K562 (cell line): ENCODE results near the gene CCDC88C. TPM values are rescaled to one million over a fixed set of nuclear protein-coding genes. Genes with fewer than 3 reads are reported as not detected.

ENCODE experiments used
- ATAC-seq: fragments of 200-7000 bp; cut with Tn5 transposase; 3 replicates; pipeline ENCODE4 v1.9.1; 2020; ENCODE audit warnings: moderate library complexity
- BruUV-seq: library from RNA; stranded (reverse); fragments of 400-500 nt; replicated peaks from 2 replicates; lab custom pipeline; 2021; lab: Mats Ljungman, UMichigan
- CTCF ChIA-PET: fragments of 300-600 bp; formaldehyde crosslinking; extraction: SDS; loops from one replicate; lab custom pipeline; 2021; ENCODE audit warnings: low intra/inter-chr PET ratio; lab: Yijun Ruan, JAX
- POLR2A ChIA-PET: fragments of 300-600, 350-650 bp; sonication (Branson Sonifier 250); formaldehyde crosslinking; extraction: SDS; loops from one replicate; lab custom pipeline; 2021; ENCODE audit warnings: antibody characterized with exemption, inconsistent platforms; lab: Yijun Ruan, JAX
- DNase-seq, 4 experiments: peaks; one replicate each; pipeline versions ENCODE4 v3.0.0 to v3.0.0-alpha.2; 2011 to 2018; ENCODE audit warnings: low spot score in 3 of 4, mixed read lengths in 3 of 4; ENCODE audit errors: extremely low read depth in 1 of 4
- FAIRE-seq: peaks from 2 replicates; lab custom pipeline; 2011; peaks lifted over from hg19 to GRCh38; lab: Jason Lieb, UNC
- H2AFZ ChIP-seq: 2 replicates; pipeline ENCODE4 v1.6.0; 2011; ENCODE audit warnings: low read depth, low read length, control low read depth, inconsistent platforms
- H3K27ac ChIP-seq: fragments of 200-600 bp; 3 replicates; pipeline ENCODE4 v1.8.0; 2011; ENCODE audit warnings: low read depth, mild to moderate bottlenecking, control low read depth, inconsistent platforms, low read length, moderate library complexity, mixed read lengths; ENCODE audit errors: extremely low read depth
- H3K27me3 ChIP-seq, 2 experiments: fragments of 300-600 bp in 1 of 2; 2 replicates in 1 of 2; 3 replicates in 1 of 2; pipeline versions ENCODE4 v1.6.0 to v1.8.0; 2011; ENCODE audit warnings: inconsistent platforms in 2 of 2, low read length in 2 of 2, mild to moderate bottlenecking in 1 of 2, mixed read lengths in 1 of 2, moderate library complexity in 1 of 2; ENCODE audit not compliant: control insufficient read depth in 2 of 2, insufficient read depth in 2 of 2
- H3K36me3 ChIP-seq: fragments of 300-600 bp; 3 replicates; pipeline ENCODE4 v1.8.0; 2011; ENCODE audit warnings: mild to moderate bottlenecking, low read length, inconsistent platforms; ENCODE audit not compliant: control insufficient read depth, insufficient read depth
- H3K4me1 ChIP-seq, 2 experiments: fragments of 200-600 bp in 1 of 2; replicated peaks in 1 of 2; 2 replicates in 1 of 2; 3 replicates in 1 of 2; pipeline versions ENCODE4 v1.5.1 to v1.8.0; 2011; ENCODE audit warnings: inconsistent platforms in 2 of 2, low read length in 2 of 2, mild to moderate bottlenecking in 1 of 2, mixed read lengths in 1 of 2, moderate library complexity in 1 of 2; ENCODE audit not compliant: control insufficient read depth in 2 of 2, insufficient read depth in 2 of 2
- H3K4me2 ChIP-seq: 2 replicates; pipeline ENCODE4 v1.6.1; 2011; ENCODE audit warnings: low read length, control low read depth, inconsistent platforms, mixed read lengths; ENCODE audit not compliant: insufficient read depth
- H3K4me3 ChIP-seq: fragments of 200-600 bp; sonication (generic), shearing (Covaris generic); 2 replicates; pipeline ENCODE4 v1.5.1; 2016; ENCODE audit warnings: control low read depth, inconsistent platforms
- H3K79me2 ChIP-seq: fragments of 200-600 bp; 3 replicates; pipeline ENCODE4 v1.8.0; 2011; ENCODE audit warnings: low read length, inconsistent platforms; ENCODE audit not compliant: control insufficient read depth, insufficient read depth
- H3K9ac ChIP-seq, 2 experiments: 2 replicates each; pipeline versions ENCODE4 v1.6.0 to v1.6.1; 2011; ENCODE audit warnings: low read depth in 2 of 2, low read length in 2 of 2, control low read depth in 1 of 2, inconsistent platforms in 1 of 2, mild to moderate bottlenecking in 1 of 2, mixed read lengths in 1 of 2; ENCODE audit not compliant: insufficient read depth in 1 of 2
- H3K9me1 ChIP-seq: one replicate; pipeline ENCODE4 v1.6.0; 2011; ENCODE audit warnings: inconsistent platforms, mild to moderate bottlenecking, low read length, moderate library complexity; ENCODE audit not compliant: control insufficient read depth, insufficient read depth
- H3K9me3 ChIP-seq: replicated peaks from 2 replicates; pipeline ENCODE4 v1.5.1; 2011; ENCODE audit warnings: low read depth, low read length, inconsistent platforms; ENCODE audit not compliant: control insufficient read depth, insufficient read depth
- H4K20me1 ChIP-seq: replicated peaks from 2 replicates; pipeline ENCODE4 v1.6.1; 2011; ENCODE audit warnings: low read length, inconsistent platforms, mixed read lengths; ENCODE audit not compliant: control insufficient read depth, insufficient read depth
- BRCA1 ChIP-seq, 2 experiments: fragments of 450-650 bp in 1 of 2; sonication (generic) in 1 of 2; formaldehyde crosslinking in 1 of 2; IDR thresholded peaks; 2 replicates each; pipeline versions ENCODE4 v1.5.0 to v1.6.1; 2017 to 2020; ENCODE audit warnings: mild to moderate bottlenecking in 1 of 2, missing genetic modification reagents in 1 of 2
- JUN ChIP-seq, 2 experiments: sonication (generic) in 1 of 2; formaldehyde crosslinking in 1 of 2; IDR thresholded peaks; 2 replicates each; pipeline versions ENCODE4 v1.6.1 to v1.8.0; 2012 to 2022; ENCODE audit warnings: borderline replicate concordance in 2 of 2, mild to moderate bottlenecking in 2 of 2, improper control_type of control experiment in 1 of 2, low read depth in 1 of 2, low read length in 1 of 2, missing genetic modification reagents in 1 of 2
- NFYB ChIP-seq: IDR thresholded peaks from 2 replicates; pipeline ENCODE4 v1.6.1; 2011; ENCODE audit warnings: mild to moderate bottlenecking, moderate library complexity; ENCODE audit not compliant: insufficient read length; ENCODE audit errors: extremely low read depth
- RFX5 ChIP-seq: IDR thresholded peaks from 2 replicates; pipeline ENCODE4 v1.6.1; 2011; ENCODE audit warnings: low read depth, mild to moderate bottlenecking, improper control_type of control experiment, low read length
- SRSF9 ChIP-seq: fragments of 200-400 bp; formaldehyde crosslinking; IDR thresholded peaks from 2 replicates; pipeline ENCODE4 v1.6.1; 2017; ENCODE audit warnings: low read depth, low read length, borderline replicate concordance
- ZBTB33 ChIP-seq: sonication (generic); formaldehyde crosslinking; IDR thresholded peaks from 2 replicates; pipeline ENCODE4 v1.8.1; 2023; ENCODE audit warnings: mild to moderate bottlenecking, missing genetic modification reagents
- ZBTB49 ChIP-seq: sonication (generic); formaldehyde crosslinking; IDR thresholded peaks from 2 replicates; pipeline ENCODE4 v1.8.0; 2022; ENCODE audit warnings: missing genetic modification reagents, mild to moderate bottlenecking, borderline replicate concordance
- ZKSCAN1 ChIP-seq: fragments of 150-350 bp; IDR thresholded peaks from 2 replicates; pipeline ENCODE4 v1.6.1; 2016; ENCODE audit warnings: low read depth, low read length
- WGBS: fragments of 100-300 bp; shearing (Covaris generic); methylation state at CpG from one replicate; pipeline ENCODE4 v1.1.6; 2016; ENCODE audit warnings: low coverage, mixed read lengths; ENCODE audit not compliant: insufficient coverage; ENCODE audit errors: missing lambda C conversion rate; 5-methylcytosine and 5-hydroxymethylcytosine counted together
- in situ Hi-C: fragments of 300-500 bp; cut with MboI; formaldehyde crosslinking; loops from 4 replicates; pipeline ENCODE4 v1.15.0; 2018; ENCODE audit warnings: inconsistent platforms, mixed read lengths
- intact Hi-C: fragments of 100-400 bp; cut with micrococcal nuclease; formaldehyde crosslinking; loops from 2 replicates; pipeline ENCODE4 v1.14.2; 2022
- polyA plus RNA-seq, 8 experiments: library from polyadenylated mRNA; depleted of rRNA in 4 of 8; stranded (reverse) in 5 of 8; unstranded in 3 of 8; fragments of >200 nt; fragmentation: Nextera tagmentation in 2 of 8; fragmentation: Illumina TruSeq in 1 of 8; extraction: Ambion mirVana in 2 of 8; extraction: Trizol in 1 of 8; gene quantifications; 2 replicates each; pipeline versions ENCODE4 v1.2.1 to v1.2.3, GENCODE V29; 2011 to 2014; ENCODE audit warnings: inconsistent platforms in 1 of 8, missing spikeins in 1 of 8
- total RNA-seq, 7 experiments: library from RNA; depleted of rRNA in 6 of 7; stranded (reverse); fragments of >200 nt in 6 of 7; fragmentation: Illumina TruSeq in 2 of 7; extraction: Trizol in 2 of 7; gene quantifications; 2 replicates each; pipeline versions ENCODE4 v1.2.1 to v1.2.3, GENCODE V29; 2011 to 2021; ENCODE audit warnings: low replicate concordance in 1 of 7

The CCDC88C gene
- total and polyA plus RNA-seq, 9 of the 15 experiments (the other 6 are each of a cell fraction or from before 2014, with no cell fraction given) = 0.62 to 22.5 (median 10.7) TPM

- Histone ChIP-seq H3K9me1 (peaks cover 3% of the 10 kb centered on the region), H3K9me3 (no peaks in the 10 kb centered on the region), H4K20me1 (no peaks in the 10 kb centered on the region), H2AFZ (no peak overlapping the region), H3K27ac (no peak overlapping the region), H3K4me3 (no peak overlapping the region), H3K9ac (no peak overlapping the region; a peak in 1 of 4 replicates), H3K27me3 (no peaks in the 10 kb centered on the region), H3K4me2 (no peak overlapping the region), H3K36me3 (peaks cover 32% of the 10 kb centered on the region; the same call in 1 of the 3 replicates), H3K79me2 (no peaks in the 10 kb centered on the region), H3K4me1 (peaks cover 7 to 8% of the 10 kb centered on the region in 2 experiments; a peak in 3 of 5 replicates)
- no peak for DNase-seq
- BruUV-seq = no TSS peak
- TF ChIP-seq RFX5 = no peak
- no peak for TF ChIP-seq SRSF9
- in situ Hi-C loops (no loop called here), intact Hi-C loops (no loop called here)
- ChIA-PET CTCF (no interaction called here), POLR2A (interaction anchor here (1.1 kb wide), 1 partner anchor 10 kb away, joined by 7 read pairs; no protein-coding TSS in a partner anchor)
- no peak for FAIRE-seq
- 88% methylated on average over 18 of the region's 19 CpGs for WGBS
- ATAC-seq = no peak
Observed at GRCh38 chr14:91335191-91336092, 82.2 kb downstream of the CCDC88C start.

GRCh38 chr14:91333650-91334039 lies 84.0 kb downstream of the CCDC88C start:
- BruUV-seq = no TSS peak
- TF ChIP-seq ZKSCAN1 (no peak), JUN (IDR thresholded peaks at IDR 0.05; ENCODE audit: borderline replicate concordance, low read depth, low read length) (no peak), JUN (CRISPR knock-in tag; IDR thresholded peaks at IDR 0.05; ENCODE audit: borderline replicate concordance) (no peak), NFYB (no peak), ZBTB49 (CRISPR knock-in tag) (no peak), BRCA1 (IDR thresholded peaks at IDR 0.05) (no peak), BRCA1 (CRISPR knock-in tag; IDR thresholded peaks at IDR 0.05) (no peak), ZBTB33 (CRISPR knock-in tag) (no peak)

More at GRCh38 chr14:91333650-91334039, 84.0 kb downstream of the CCDC88C start:
- Histone ChIP-seq H2AFZ (no peak overlapping the region), H3K4me3 (no peak overlapping the region), H3K79me2 (no peaks in the 10 kb centered on the region), H3K27me3 (no peaks in the 10 kb centered on the region), H4K20me1 (no peaks in the 10 kb centered on the region), H3K4me2 (no peak overlapping the region), H3K36me3 (peaks cover 20% of the 10 kb centered on the region; the same call in 1 of the 3 replicates), H3K9ac (no peak overlapping the region), H3K4me1 (peaks cover 7 to 8% of the 10 kb centered on the region in 2 experiments; a peak in 3 of 5 replicates), H3K27ac (no peak overlapping the region), H3K9me3 (no peaks in the 10 kb centered on the region), H3K9me1 (no peaks in the 10 kb centered on the region)
- ChIA-PET CTCF (no interaction called here), POLR2A (interaction anchor here (0.7 kb wide), 1 partner anchor 42 kb away, joined by 3 read pairs; no protein-coding TSS in a partner anchor)
- 93% methylated on average over 3 of the region's 3 CpGs for WGBS
- in situ Hi-C loops (no loop called here), intact Hi-C loops (no loop called here)
- DNase-seq (no peak), FAIRE-seq (no peak), ATAC-seq (no peak)
